ENCODE measurements around the gene OSER1.

Gene OSER1

GRCh38 chr20:44174996-44175765 lies 35.4 kb downstream of the OSER1 start:
- no peak for DNase-seq (ENCODE audit: low read depth in 2 of 2)

- DNase-seq (ENCODE audit: low read depth in 2 of 2) = no peak
Measured at GRCh38 chr20:44173846-44174245, 36.7 kb downstream of the OSER1 start.

GRCh38 chr20:44173116-44173515 lies 37.5 kb downstream of the OSER1 start:
- no peak for DNase-seq (ENCODE audit: low read depth in 2 of 2)

- DNase-seq (ENCODE audit: low read depth in 2 of 2) = no peak
Measured at GRCh38 chr20:44172572-44172950, 38.0 kb downstream of the OSER1 start.

- DNase-seq (ENCODE audit: low read depth in 2 of 2) = no peak
Measured at GRCh38 chr20:44171775-44172571, 38.6 kb downstream of the OSER1 start.

- DNase-seq (ENCODE audit: low read depth in 2 of 2) = no peak
Measured at GRCh38 chr20:44170816-44171410, 39.7 kb downstream of the OSER1 start.

GRCh38 chr20:44167736-44168135 lies 42.8 kb downstream of the OSER1 start:
- no peak for DNase-seq (ENCODE audit: low read depth in 2 of 2)

- no peak for DNase-seq (ENCODE audit: low read depth in 2 of 2)
Measured at GRCh38 chr20:44166477-44166876, 44.1 kb downstream of the OSER1 start.

GRCh38 chr20:44166008-44166407 lies 44.6 kb downstream of the OSER1 start:
- no peak for DNase-seq (ENCODE audit: low read depth in 2 of 2)

- DNase-seq (ENCODE audit: low read depth in 2 of 2) = no peak
Measured at GRCh38 chr20:44160133-44160532, 50.4 kb downstream of the OSER1 start.

- DNase-seq (ENCODE audit: low read depth in 2 of 2) = no peak
Measured at GRCh38 chr20:44159711-44160110, 50.9 kb downstream of the OSER1 start.

GRCh38 chr20:44159125-44159524 lies 51.4 kb downstream of the OSER1 start:
- DNase-seq (ENCODE audit: low read depth in 2 of 2) = no peak

- DNase-seq (ENCODE audit: low read depth in 2 of 2) = no peak
Measured at GRCh38 chr20:44157061-44157460, 53.5 kb downstream of the OSER1 start.

GRCh38 chr20:44154521-44155001 lies 56.0 kb downstream of the OSER1 start:
- no peak for DNase-seq (ENCODE audit: low read depth in 2 of 2)

GRCh38 chr20:44153636-44154043 lies 56.9 kb downstream of the OSER1 start:
- no peak for DNase-seq (ENCODE audit: low read depth in 2 of 2)

- DNase-seq (ENCODE audit: low read depth in 2 of 2) = no peak
Measured at GRCh38 chr20:44151621-44152416, 58.8 kb downstream of the OSER1 start.

- DNase-seq (ENCODE audit: low read depth in 2 of 2) = no peak
Measured at GRCh38 chr20:44146272-44146671, 64.3 kb downstream of the OSER1 start.

Data from stimulated activated CD8-positive, alpha-beta memory T cell treated with anti-CD3 and anti-CD28 coated beads, Interleukin-15, amount 100 ng/mL, for 48 hours (primary cell).